ENCODE measurements around the gene POLE.

Gene POLE

GRCh38 chr12:132685400-132685799 lies 1.7 kb downstream of the POLE start:
- no peak for DNase-seq (ENCODE audit: low read depth)
- H3K4me3 ChIP-seq (ENCODE audit: low read length): no peak overlapping the region
- TF ChIP-seq CTCF (IDR thresholded peaks at IDR 0.05; ENCODE audit: insufficient read depth, low read depth, low read length, missing control alignments): no peak

GRCh38 chr12:132677492-132677891 lies 9.7 kb downstream of the POLE start:
- no peak for TF ChIP-seq CTCF (IDR thresholded peaks at IDR 0.05; ENCODE audit: insufficient read depth, low read depth, low read length, missing control alignments)
- no peak overlapping the region for H3K4me3 ChIP-seq (ENCODE audit: low read length)
- no peak for DNase-seq (ENCODE audit: low read depth)

- DNase-seq (ENCODE audit: low read depth): no peak
- H3K4me3 ChIP-seq (ENCODE audit: low read length): no peak overlapping the region
- no peak for TF ChIP-seq CTCF (IDR thresholded peaks at IDR 0.05; ENCODE audit: insufficient read depth, low read depth, low read length, missing control alignments)
Observed at GRCh38 chr12:132675757-132676432, 11.2 kb downstream of the POLE start.

- DNase-seq (ENCODE audit: low read depth): no peak
- no peak overlapping the region for H3K4me3 ChIP-seq (ENCODE audit: low read length)
- TF ChIP-seq CTCF (IDR thresholded peaks at IDR 0.05; ENCODE audit: insufficient read depth, low read depth, low read length, missing control alignments): no peak
Observed at GRCh38 chr12:132674561-132674960, 12.6 kb downstream of the POLE start.

- no peak for TF ChIP-seq CTCF (IDR thresholded peaks at IDR 0.05; ENCODE audit: insufficient read depth, low read depth, low read length, missing control alignments)
- no peak overlapping the region for H3K4me3 ChIP-seq (ENCODE audit: low read length)
- DNase-seq (ENCODE audit: low read depth): no peak
Observed at GRCh38 chr12:132673288-132674179, 13.6 kb downstream of the POLE start.

GRCh38 chr12:132672678-132673077 lies 14.5 kb downstream of the POLE start:
- no peak for DNase-seq (ENCODE audit: low read depth)
- no peak for TF ChIP-seq CTCF (IDR thresholded peaks at IDR 0.05; ENCODE audit: insufficient read depth, low read depth, low read length, missing control alignments)
- no peak overlapping the region for H3K4me3 ChIP-seq (ENCODE audit: low read length)

Measured in epithelial cell of esophagus (primary cell).